ENCODE measurements around the gene PLET1. TPM values are rescaled to one million over a fixed set of nuclear protein-coding genes. Genes with fewer than 3 reads are reported as not detected.

PLET1 gene
- total and polyA plus RNA-seq, 12 donors: not detected

- Histone ChIP-seq H3K4me1 (peaks cover 0 to 26% (median 9%) of the 10 kb centered on the region in 9 donors), H3K27me3 (no peaks in the 10 kb centered on the region), H3K9me3 (peaks cover 0 to 10% (median 0%) of the 10 kb centered on the region in 11 donors), H3K4me3 (no peak overlapping the region), H3K36me3 (peaks cover 0 to 5% (median 0%) of the 10 kb centered on the region in 9 donors), H3K27ac (no peak overlapping the region)
- ATAC-seq (no peak), DNase-seq (no peak)
- 86 to 87% methylated on average over 1 of the region's 1 CpG for WGBS, 2 donors
- intact Hi-C loops (cut with DNase I): no loop called here
- TF ChIP-seq CTCF (IDR thresholded peaks at IDR 0.05): no peak
These were observed 45.6 kb upstream of the PLET1 start for GRCh38 chr11:112306230-112306629.

GRCh38 chr11:112304914-112305313 is 44.3 kb upstream of the PLET1 start:
- peaks cover 0 to 26% (median 9%) of the 10 kb centered on the region in 9 donors for H3K4me1 ChIP-seq
- TF ChIP-seq CTCF (IDR thresholded peaks at IDR 0.05): no peak
- WGBS, 2 donors: 87 to 95% methylated on average over 1 of the region's 1 CpG

GRCh38 chr11:112303616-112304015 is 43.0 kb upstream of the PLET1 start:
- intact Hi-C loops (cut with DNase I): no loop called here
- peak overlapping the region in 1 of 10 donors; percentile 75 for H3K27ac ChIP-seq
- ATAC-seq (no peak), DNase-seq (no peak)
- H3K36me3 ChIP-seq: no peaks in the 10 kb centered on the region
- H3K4me1 ChIP-seq: peaks cover 0 to 34% (median 9%) of the 10 kb centered on the region in 9 donors
- WGBS, 2 donors: 100% methylated on average over 1 of the region's 1 CpG
- no peak for TF ChIP-seq CTCF (IDR thresholded peaks at IDR 0.05)
- no peaks in the 10 kb centered on the region for H3K27me3 ChIP-seq
- peaks cover 0 to 4% (median 0%) of the 10 kb centered on the region in 11 donors for H3K9me3 ChIP-seq
- no peak overlapping the region for H3K4me3 ChIP-seq

More at GRCh38 chr11:112304914-112305313, 44.3 kb upstream of the PLET1 start:
- Histone ChIP-seq H3K27me3 (no peaks in the 10 kb centered on the region), H3K9me3 (peaks cover 0 to 10% (median 0%) of the 10 kb centered on the region in 11 donors), H3K4me3 (no peak overlapping the region), H3K36me3 (peaks cover 0 to 5% (median 0%) of the 10 kb centered on the region in 9 donors), H3K27ac (no peak overlapping the region)
- no peak for ATAC-seq
- intact Hi-C loops (cut with DNase I): no loop called here
- no peak for DNase-seq

GRCh38 chr11:112302226-112302868 is 41.7 kb upstream of the PLET1 start:
- Histone ChIP-seq H3K27me3 (no peaks in the 10 kb centered on the region), H3K27ac (peak overlapping the region; percentile 12 to 78 (median 66)), H3K9me3 (no peaks in the 10 kb centered on the region), H3K4me1 (peaks cover 0 to 42% (median 10%) of the 10 kb centered on the region in 9 donors), H3K36me3 (no peaks in the 10 kb centered on the region), H3K4me3 (no peak overlapping the region)
- intact Hi-C loops (cut with DNase I): no loop called here
- DNase-seq (no peak), ATAC-seq (peak in 1 of 8 donors; percentile 33)
- WGBS, 2 donors: 47 to 48% methylated on average over 5 of the region's 5 CpGs
- TF ChIP-seq CTCF (IDR thresholded peaks at IDR 0.05): no peak

Data from heart right ventricle (tissue), 16 donors.